MM.1S (cell line): ENCODE results near the gene SFTA2.

Source experiments
- DNase-seq: peaks from one replicate; pipeline ENCODE4 v3.0.0-alpha.2; 2015
- H2AFZ ChIP-seq: fragments of 300-600 bp; sonication (generic); 2 replicates; pipeline ENCODE4 v1.6.0; 2016; ENCODE audit warnings: antibody characterized with exemption, low read length
- H3F3A ChIP-seq: fragments of 300-600 bp; sonication (generic); 2 replicates; pipeline ENCODE4 v1.6.1; 2016; ENCODE audit warnings: mild to moderate bottlenecking, antibody characterized with exemption, low read length, moderate library complexity, mixed read lengths; ENCODE audit not compliant: insufficient read depth
- H3K27ac ChIP-seq: fragments of 300-600 bp; sonication (generic); 2 replicates; pipeline ENCODE4 v1.5.1; 2016; ENCODE audit warnings: mild to moderate bottlenecking, low read length
- H3K27me3 ChIP-seq: fragments of 300-600 bp; sonication (generic); replicated peaks from 2 replicates; pipeline ENCODE4 v1.6.0; 2016; ENCODE audit warnings: low read length; ENCODE audit not compliant: insufficient read depth
- H3K36me3 ChIP-seq: fragments of 300-600 bp; sonication (generic); replicated peaks from 2 replicates; pipeline ENCODE4 v1.6.1; 2016; ENCODE audit warnings: mild to moderate bottlenecking, low read length, mixed read lengths; ENCODE audit not compliant: insufficient read depth
- H3K4me1 ChIP-seq: fragments of 300-600 bp; sonication (generic); 2 replicates; pipeline ENCODE4 v1.6.1; 2016; ENCODE audit warnings: low read length, mixed read lengths
- H3K4me2 ChIP-seq: fragments of 300-600 bp; sonication (generic); 2 replicates; pipeline ENCODE4 v1.6.0; 2016; ENCODE audit warnings: low read depth, low read length
- H3K4me3 ChIP-seq: fragments of 300-600 bp; sonication (generic); 2 replicates; pipeline ENCODE4 v1.5.1; 2016; ENCODE audit warnings: low read length, mixed read lengths
- H3K79me2 ChIP-seq: fragments of 300-600 bp; sonication (generic); 2 replicates; pipeline ENCODE4 v1.6.1; 2016; ENCODE audit warnings: mixed run types, low read length, mixed read lengths
- H3K9ac ChIP-seq: fragments of 300-600 bp; sonication (generic); 2 replicates; pipeline ENCODE4 v1.6.1; 2016; ENCODE audit warnings: low read length, mixed read lengths
- H3K9me2 ChIP-seq: fragments of 300-600 bp; sonication (generic); replicated peaks from 2 replicates; pipeline ENCODE4 v1.6.1; 2016; ENCODE audit warnings: mild to moderate bottlenecking, low read length, mixed read lengths; ENCODE audit not compliant: insufficient read depth
- H3K9me3 ChIP-seq: fragments of 300-600 bp; sonication (generic); replicated peaks from 2 replicates; pipeline ENCODE4 v1.6.1; 2016; ENCODE audit warnings: mild to moderate bottlenecking, low read length, mixed read lengths; ENCODE audit not compliant: insufficient read depth
- H4K20me1 ChIP-seq: fragments of 300-600 bp; sonication (generic); 2 replicates; pipeline ENCODE4 v1.6.1; 2016; ENCODE audit warnings: mild to moderate bottlenecking, low read length, moderate library complexity, mixed read lengths; ENCODE audit not compliant: insufficient read depth
- EZH2 ChIP-seq: fragments of 300-600 bp; sonication (generic); optimal IDR thresholded peaks from 2 replicates; pipeline ENCODE3; 2017; ENCODE audit warnings: low read depth, mild to moderate bottlenecking, antibody characterized with exemption, low read length, mixed read lengths
- EZH2phosphoT487 ChIP-seq: fragments of 300-600 bp; sonication (generic); IDR thresholded peaks from 2 replicates; pipeline ENCODE4 v1.6.1; 2018; ENCODE audit warnings: antibody characterized with exemption, low read length
- TF ChIP-seq, protein P1 (sequence below): fragments of 300-600 bp; sonication (generic); IDR thresholded peaks from 2 replicates; pipeline ENCODE4 v1.5.1; 2016; ENCODE audit warnings: antibody characterized with exemption, low read length, mixed read lengths

Gene SFTA2

GRCh38 chr6:30894935-30895334, 37.0 kb downstream of the SFTA2 start:
- no peak overlapping the region for H3K27ac ChIP-seq
- TF ChIP-seq, protein P1, sequence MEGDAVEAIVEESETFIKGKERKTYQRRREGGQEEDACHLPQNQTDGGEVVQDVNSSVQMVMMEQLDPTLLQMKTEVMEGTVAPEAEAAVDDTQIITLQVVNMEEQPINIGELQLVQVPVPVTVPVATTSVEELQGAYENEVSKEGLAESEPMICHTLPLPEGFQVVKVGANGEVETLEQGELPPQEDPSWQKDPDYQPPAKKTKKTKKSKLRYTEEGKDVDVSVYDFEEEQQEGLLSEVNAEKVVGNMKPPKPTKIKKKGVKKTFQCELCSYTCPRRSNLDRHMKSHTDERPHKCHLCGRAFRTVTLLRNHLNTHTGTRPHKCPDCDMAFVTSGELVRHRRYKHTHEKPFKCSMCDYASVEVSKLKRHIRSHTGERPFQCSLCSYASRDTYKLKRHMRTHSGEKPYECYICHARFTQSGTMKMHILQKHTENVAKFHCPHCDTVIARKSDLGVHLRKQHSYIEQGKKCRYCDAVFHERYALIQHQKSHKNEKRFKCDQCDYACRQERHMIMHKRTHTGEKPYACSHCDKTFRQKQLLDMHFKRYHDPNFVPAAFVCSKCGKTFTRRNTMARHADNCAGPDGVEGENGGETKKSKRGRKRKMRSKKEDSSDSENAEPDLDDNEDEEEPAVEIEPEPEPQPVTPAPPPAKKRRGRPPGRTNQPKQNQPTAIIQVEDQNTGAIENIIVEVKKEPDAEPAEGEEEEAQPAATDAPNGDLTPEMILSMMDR = no peak
- no peak for TF ChIP-seq EZH2
- TF ChIP-seq EZH2phosphoT487 = no peak
- H3K4me3 ChIP-seq = no peak overlapping the region
- H3F3A ChIP-seq = no peaks in the 10 kb centered on the region
- no peaks in the 10 kb centered on the region for H3K4me1 ChIP-seq
- H4K20me1 ChIP-seq = no peaks in the 10 kb centered on the region
- no peaks in the 10 kb centered on the region for H3K9me2 ChIP-seq
- H3K79me2 ChIP-seq = no peaks in the 10 kb centered on the region
- H2AFZ ChIP-seq = no peak overlapping the region
- H3K9ac ChIP-seq = no peak overlapping the region
- H3K9me3 ChIP-seq = no peaks in the 10 kb centered on the region
- no peak overlapping the region for H3K4me2 ChIP-seq
- peaks cover 90% of the 10 kb centered on the region for H3K27me3 ChIP-seq
- no peak for DNase-seq
- no peaks in the 10 kb centered on the region for H3K36me3 ChIP-seq

- H3K36me3 ChIP-seq = no peaks in the 10 kb centered on the region
- no peak overlapping the region for H3K4me2 ChIP-seq
- no peaks in the 10 kb centered on the region for H3F3A ChIP-seq
- H3K79me2 ChIP-seq = no peaks in the 10 kb centered on the region
- H3K4me3 ChIP-seq = no peak overlapping the region
- no peak overlapping the region for H3K27ac ChIP-seq
- TF ChIP-seq EZH2phosphoT487 (no peak), EZH2 (no peak)
- TF ChIP-seq, protein P1 = no peak
- H3K9me3 ChIP-seq = no peaks in the 10 kb centered on the region
- peaks cover 94% of the 10 kb centered on the region for H3K27me3 ChIP-seq
- H4K20me1 ChIP-seq = no peaks in the 10 kb centered on the region
- no peaks in the 10 kb centered on the region for H3K4me1 ChIP-seq
- H3K9ac ChIP-seq = no peak overlapping the region
- H2AFZ ChIP-seq = no peak overlapping the region
- H3K9me2 ChIP-seq = no peaks in the 10 kb centered on the region
- DNase-seq = no peak
Observed at GRCh38 chr6:30894381-30894780, 37.6 kb downstream of the SFTA2 start.

GRCh38 chr6:30893666-30894065, 38.3 kb downstream of the SFTA2 start:
- Histone ChIP-seq H3K27ac (no peak overlapping the region), H4K20me1 (no peaks in the 10 kb centered on the region), H3K4me3 (no peak overlapping the region), H3K4me1 (no peaks in the 10 kb centered on the region), H3K9me3 (no peaks in the 10 kb centered on the region), H3K4me2 (no peak overlapping the region), H3K9me2 (no peaks in the 10 kb centered on the region), H3F3A (no peaks in the 10 kb centered on the region), H2AFZ (no peak overlapping the region), H3K27me3 (peaks cover 87% of the 10 kb centered on the region), H3K9ac (no peak overlapping the region), H3K36me3 (no peaks in the 10 kb centered on the region), H3K79me2 (no peaks in the 10 kb centered on the region)
- TF ChIP-seq EZH2 (no peak), EZH2phosphoT487 (no peak)
- TF ChIP-seq, protein P1 = no peak
- DNase-seq = no peak
